HCT116 (cell line): Measurements from ENCODE around the gene IDUA. TPM values are rescaled to one million over a fixed set of nuclear protein-coding genes. Genes with fewer than 3 reads are reported as not detected.

Source experiments
- ATAC-seq: fragments of 200-7000 bp; cut with Tn5 transposase; 2 replicates; pipeline ENCODE4 v1.9.1; 2020; ENCODE audit warnings: mild to moderate bottlenecking, moderate library complexity
- BruUV-seq: library from RNA; stranded (reverse); fragments of 400-500 nt; replicated peaks from 2 replicates; lab custom pipeline; 2021; lab: Mats Ljungman, UMichigan
- CTCF ChIA-PET: fragments of 300-600 bp; sonication (Branson Sonifier 250); formaldehyde crosslinking; loops from one replicate; lab custom pipeline; 2021; ENCODE audit warnings: antibody characterized with exemption; lab: Charles Lee
- POLR2A ChIA-PET: fragments of 300-600, 350-600 bp; sonication (Branson Sonifier 250); formaldehyde crosslinking; loops from one replicate; lab custom pipeline; 2021; ENCODE audit warnings: antibody characterized with exemption; lab: Charles Lee
- RAD21 ChIA-PET, 2 experiments: fragments of 300-600 bp; sonication (Branson Sonifier 250); formaldehyde crosslinking; loops; one replicate each; lab custom pipeline; 2023; ENCODE audit warnings: low total read pairs in 2 of 2; ENCODE audit not compliant: uncharacterized antibody in 2 of 2, unreplicated experiment in 2 of 2, low non-redundant PET in 1 of 2; lab: Charles Lee
- DNase-seq: peaks from one replicate; pipeline ENCODE4 v3.0.0-alpha.2; 2010; ENCODE audit warnings: low read depth, low spot score
- H2AFZ ChIP-seq: fragments of 200-600 bp; shearing (Covaris generic), sonication (generic); 2 replicates; pipeline ENCODE4 v1.6.1; 2017; ENCODE audit warnings: low read depth, mixed run types, mixed read lengths, antibody characterized with exemption, low read length; ENCODE audit not compliant: poor library complexity, severe bottlenecking
- H3K27ac ChIP-seq: 2 replicates; pipeline ENCODE4 v1.5.1; 2012; ENCODE audit warnings: low read depth, low read length
- H3K27me3 ChIP-seq: fragments of 200-600 bp; sonication (generic); 2 replicates; pipeline ENCODE4 v1.6.1; 2016; ENCODE audit warnings: mixed run types, low read length, mixed read lengths; ENCODE audit not compliant: insufficient read depth
- H3K36me3 ChIP-seq, 2 experiments: fragments of 200-500 bp in 1 of 2; fragments of 200-600 bp in 1 of 2; sonication (Bioruptor generic) in 1 of 2; sonication (generic) in 1 of 2; 2 replicates each; pipeline versions ENCODE4 v1.5.1 to v1.6.1; 2014 to 2016; ENCODE audit warnings: low read length in 2 of 2, inconsistent platforms in 1 of 2, mixed read lengths in 1 of 2, mixed run types in 1 of 2; ENCODE audit not compliant: insufficient read depth in 2 of 2, control insufficient read depth in 1 of 2
- H3K4me1 ChIP-seq, 2 experiments: fragments of 200-600 bp in 1 of 2; sonication (generic) in 1 of 2; 2 replicates each; pipeline versions ENCODE4 v1.5.1 to v1.6.1; 2012 to 2017; ENCODE audit warnings: low read length in 2 of 2, inconsistent platforms in 1 of 2, mild to moderate bottlenecking in 1 of 2, mixed read lengths in 1 of 2, mixed run types in 1 of 2, moderate library complexity in 1 of 2; ENCODE audit not compliant: insufficient read depth in 2 of 2, control insufficient read depth in 1 of 2
- H3K4me2 ChIP-seq: fragments of 200-600 bp; sonication (generic); 2 replicates; pipeline ENCODE4 v1.6.1; 2017; ENCODE audit warnings: mixed run types, low read length, mixed read lengths
- H3K4me3 ChIP-seq, 2 experiments: fragments of 200-600 bp in 1 of 2; sonication (generic) in 1 of 2; replicated peaks in 1 of 2; 2 replicates each; pipeline ENCODE4 v1.5.1; 2011 to 2016; ENCODE audit warnings: low read length in 2 of 2, control low read depth in 1 of 2, low read depth in 1 of 2, mild to moderate bottlenecking in 1 of 2, mixed read lengths in 1 of 2, mixed run types in 1 of 2
- H3K79me2 ChIP-seq: fragments of 200-600 bp; sonication (generic); 2 replicates; pipeline ENCODE4 v1.6.1; 2017; ENCODE audit warnings: mild to moderate bottlenecking, mixed run types, low read length, moderate library complexity, mixed read lengths; ENCODE audit not compliant: insufficient read depth
- H3K9ac ChIP-seq: fragments of 200-600 bp; sonication (generic); 2 replicates; pipeline ENCODE4 v1.6.1; 2016; ENCODE audit warnings: low read length, mixed read lengths
- H3K9me2 ChIP-seq: fragments of 200-600 bp; sonication (generic), shearing (Covaris generic); 2 replicates; pipeline ENCODE4 v1.6.1; 2017; ENCODE audit warnings: mixed run types, mild to moderate bottlenecking, moderate library complexity; ENCODE audit not compliant: insufficient read depth
- H3K9me3 ChIP-seq, 2 experiments: fragments of 200-500 bp in 1 of 2; fragments of 200-600 bp in 1 of 2; sonication (Bioruptor generic) in 1 of 2; sonication (generic) in 1 of 2; 2 replicates each; pipeline ENCODE4 v1.6.1; 2014 to 2017; ENCODE audit warnings: low read length in 2 of 2, mixed read lengths in 2 of 2, inconsistent platforms in 1 of 2, low read depth in 1 of 2, mild to moderate bottlenecking in 1 of 2, mixed run types in 1 of 2, moderate library complexity in 1 of 2; ENCODE audit not compliant: control insufficient read depth in 1 of 2, insufficient read depth in 1 of 2
- H4K20me1 ChIP-seq: fragments of 200-600 bp; sonication (generic), shearing (Covaris generic); 2 replicates; pipeline ENCODE4 v1.6.1; 2017; ENCODE audit warnings: mixed run types, mild to moderate bottlenecking, moderate library complexity; ENCODE audit not compliant: insufficient read depth
- CBX3 ChIP-seq: IDR thresholded peaks from 2 replicates; pipeline ENCODE4 v1.6.1; 2012; ENCODE audit warnings: low read depth
- EGR1 ChIP-seq: IDR thresholded peaks from 2 replicates; pipeline ENCODE4 v1.6.1; 2012; ENCODE audit warnings: low read depth
- ELF1 ChIP-seq: IDR thresholded peaks from 2 replicates; pipeline ENCODE4 v1.6.1; 2012; ENCODE audit warnings: low read depth, borderline replicate concordance
- EZH2phosphoT487 ChIP-seq: fragments of 200-600 bp; IDR thresholded peaks from 2 replicates; pipeline ENCODE4 v1.6.1; 2018; ENCODE audit warnings: antibody characterized with exemption, borderline replicate concordance
- FOSL1 ChIP-seq: IDR thresholded peaks from 2 replicates; pipeline ENCODE4 v1.6.1; 2012; ENCODE audit warnings: low read depth
- POLR2A ChIP-seq: IDR thresholded peaks from 2 replicates; pipeline ENCODE4 v1.7.0; 2011; ENCODE audit warnings: borderline replicate concordance; ENCODE audit not compliant: insufficient read depth, insufficient read length; ENCODE audit errors: extremely low read depth
- POLR2AphosphoS5 ChIP-seq: IDR thresholded peaks from 2 replicates; pipeline ENCODE4 v1.6.1; 2011; ENCODE audit warnings: mild to moderate bottlenecking, low read depth, low read length, moderate library complexity
- SIN3A ChIP-seq: IDR thresholded peaks from 2 replicates; pipeline ENCODE4 v1.6.1; 2012; ENCODE audit warnings: low read depth
- SP1 ChIP-seq: IDR thresholded peaks from 2 replicates; pipeline ENCODE4 v1.6.1; 2012; ENCODE audit warnings: low read depth
- SRF ChIP-seq: IDR thresholded peaks from 2 replicates; pipeline ENCODE4 v1.6.1; 2012; ENCODE audit warnings: low read depth
- ZNF274 ChIP-seq: fragments of 200-500 bp; sonication (Bioruptor generic); IDR thresholded peaks from 2 replicates; pipeline ENCODE4 v1.6.1; 2014; ENCODE audit warnings: mild to moderate bottlenecking, low read depth, low read length, inconsistent platforms
- intact Hi-C: fragments of 100-400 bp; cut with micrococcal nuclease; formaldehyde crosslinking; loops from 2 replicates; pipeline ENCODE4 v1.10.0; 2022
- total RNA-seq: library from RNA; stranded (reverse); gene quantifications from one replicate; pipeline ENCODE4 v1.2.1, GENCODE V29; 2021; ENCODE audit not compliant: unreplicated experiment
- TF ChIP-seq, protein P1 (sequence below): IDR thresholded peaks from 2 replicates; pipeline ENCODE4 v1.6.1; 2012; ENCODE audit warnings: low read depth
- TF ChIP-seq, protein P2 (sequence below): IDR thresholded peaks from 2 replicates; pipeline ENCODE4 v1.6.1; 2012
- TF ChIP-seq, protein P3 (sequence below): IDR thresholded peaks from 2 replicates; pipeline ENCODE4 v1.6.1; 2011; ENCODE audit warnings: mild to moderate bottlenecking, low read length, moderate library complexity; ENCODE audit not compliant: insufficient replicate concordance; ENCODE audit errors: extremely low read depth

The IDUA gene
- total RNA-seq, 1 experiment from 2014 or later, result 28.2 TPM

DNA sequence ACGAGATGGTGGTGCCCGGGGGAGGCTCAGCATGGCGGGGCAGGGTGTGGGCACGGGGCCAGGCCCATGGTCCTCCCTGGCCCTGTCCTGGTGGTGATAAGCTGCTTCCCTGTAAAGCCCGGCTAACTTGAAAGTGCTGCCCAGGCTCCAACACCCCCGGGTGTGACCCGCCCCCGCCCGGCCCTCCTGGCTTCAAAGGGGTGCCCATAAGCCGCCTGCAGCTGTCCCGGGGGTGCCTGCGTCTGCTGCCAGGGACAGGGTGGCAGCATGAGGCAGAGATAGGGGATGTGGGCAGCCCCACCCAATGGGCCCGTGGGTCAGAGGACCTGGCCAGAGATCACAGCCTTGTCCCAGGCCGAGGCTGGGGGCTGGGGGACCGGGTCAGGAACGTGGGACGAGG is 42.7 kb downstream of the IDUA start (continued):
- no peak for TF ChIP-seq EGR1
- TF ChIP-seq EZH2phosphoT487, result no peak

DNA sequence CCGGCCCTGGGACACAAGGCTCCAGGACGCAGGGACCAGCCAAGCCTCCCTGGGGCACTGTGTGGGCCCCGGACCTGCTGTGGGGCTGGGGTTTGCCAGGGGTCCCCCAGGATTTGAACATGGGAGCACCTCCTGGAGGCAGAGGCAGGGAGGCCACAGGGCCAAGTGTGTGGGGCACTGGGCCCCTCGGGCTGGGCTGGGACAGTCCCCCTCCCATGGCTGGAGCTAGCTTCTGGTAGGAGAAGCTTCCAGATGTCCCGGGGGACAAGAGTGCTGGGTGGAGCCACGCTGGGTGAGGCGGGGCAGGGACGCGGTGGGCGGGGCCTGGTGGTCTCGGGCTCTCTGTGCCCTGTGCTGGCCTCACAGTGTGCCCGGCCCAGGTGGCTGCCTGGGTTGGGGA is 43.2 kb downstream of the IDUA start:
- Histone ChIP-seq H3K27ac (no peak overlapping the region), H3K79me2 (no peaks in the 10 kb centered on the region), H3K9ac (no peak overlapping the region), H4K20me1 (no peaks in the 10 kb centered on the region), H3K9me2 (no peaks in the 10 kb centered on the region), H3K36me3 (peaks cover 7 to 11% of the 10 kb centered on the region in 2 experiments; a peak in 3 of 4 replicates), H3K27me3 (no peaks in the 10 kb centered on the region), H3K4me3 (no peak overlapping the region), H3K4me2 (no peak overlapping the region), H2AFZ (no peak overlapping the region), H3K4me1 (peaks cover 14 to 34% of the 10 kb centered on the region in 2 experiments; a peak in 3 of 4 replicates), H3K9me3 (no peaks in the 10 kb centered on the region)
- ChIA-PET RAD21 (no interaction called here), CTCF (no interaction called here), POLR2A (no interaction called here)
- BruUV-seq, result no TSS peak
- 0 out of 2 replicates have a peak, but pooled peaks have one; percentile 21 for ATAC-seq
- DNase-seq, result no peak
- intact Hi-C loops, result no loop called here
- TF ChIP-seq EZH2phosphoT487, result no peak
- TF ChIP-seq, all 23 proteins: peak for 0

DNA sequence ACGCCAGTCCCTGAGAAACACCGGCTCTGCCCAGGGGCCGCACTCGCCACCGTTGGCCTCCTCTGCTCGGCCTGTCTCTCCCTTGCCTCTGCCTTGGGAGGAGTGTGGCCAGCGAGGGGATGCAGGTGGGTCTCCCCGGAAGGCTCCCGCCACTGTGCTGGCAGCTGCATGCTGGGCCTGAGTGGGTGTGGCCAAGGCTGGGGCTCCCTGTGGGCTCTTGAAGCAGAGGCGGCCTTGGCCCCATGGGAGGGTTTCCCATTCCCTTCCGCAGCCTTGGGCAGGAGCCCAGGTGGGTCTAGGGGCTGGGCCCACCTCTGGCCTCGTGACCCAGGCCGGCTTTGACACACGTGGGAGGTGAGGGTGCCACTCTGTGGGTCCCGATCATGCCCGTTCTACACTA is 43.7 kb downstream of the IDUA start:
- Histone ChIP-seq H3K36me3 (peaks cover 2 to 5% of the 10 kb centered on the region in 2 experiments; a peak in 2 of 4 replicates), H3K4me2 (no peak overlapping the region), H3K27me3 (no peaks in the 10 kb centered on the region), H3K9me3 (no peaks in the 10 kb centered on the region), H3K4me3 (no peak overlapping the region), H2AFZ (no peak overlapping the region), H3K9me2 (no peaks in the 10 kb centered on the region), H3K79me2 (no peaks in the 10 kb centered on the region), H3K27ac (no peak overlapping the region), H4K20me1 (no peaks in the 10 kb centered on the region), H3K4me1 (peaks cover 14 to 34% of the 10 kb centered on the region in 2 experiments; a peak in 3 of 4 replicates), H3K9ac (no peak overlapping the region)
- ChIA-PET CTCF (no interaction called here), POLR2A (no interaction called here), RAD21 (no interaction called here)
- DNase-seq, result no peak
- BruUV-seq, result no TSS peak
- intact Hi-C loops, result no loop called here
- no peak for ATAC-seq
- TF ChIP-seq POLR2AphosphoS5 (no peak), SIN3A (no peak), POLR2A (no peak), CBX3 (no peak), ELF1 (no peak), FOSL1 (no peak), SP1 (no peak), ZNF274 (no peak), SRF (no peak), EZH2phosphoT487 (no peak)
- TF ChIP-seq, protein P1, sequence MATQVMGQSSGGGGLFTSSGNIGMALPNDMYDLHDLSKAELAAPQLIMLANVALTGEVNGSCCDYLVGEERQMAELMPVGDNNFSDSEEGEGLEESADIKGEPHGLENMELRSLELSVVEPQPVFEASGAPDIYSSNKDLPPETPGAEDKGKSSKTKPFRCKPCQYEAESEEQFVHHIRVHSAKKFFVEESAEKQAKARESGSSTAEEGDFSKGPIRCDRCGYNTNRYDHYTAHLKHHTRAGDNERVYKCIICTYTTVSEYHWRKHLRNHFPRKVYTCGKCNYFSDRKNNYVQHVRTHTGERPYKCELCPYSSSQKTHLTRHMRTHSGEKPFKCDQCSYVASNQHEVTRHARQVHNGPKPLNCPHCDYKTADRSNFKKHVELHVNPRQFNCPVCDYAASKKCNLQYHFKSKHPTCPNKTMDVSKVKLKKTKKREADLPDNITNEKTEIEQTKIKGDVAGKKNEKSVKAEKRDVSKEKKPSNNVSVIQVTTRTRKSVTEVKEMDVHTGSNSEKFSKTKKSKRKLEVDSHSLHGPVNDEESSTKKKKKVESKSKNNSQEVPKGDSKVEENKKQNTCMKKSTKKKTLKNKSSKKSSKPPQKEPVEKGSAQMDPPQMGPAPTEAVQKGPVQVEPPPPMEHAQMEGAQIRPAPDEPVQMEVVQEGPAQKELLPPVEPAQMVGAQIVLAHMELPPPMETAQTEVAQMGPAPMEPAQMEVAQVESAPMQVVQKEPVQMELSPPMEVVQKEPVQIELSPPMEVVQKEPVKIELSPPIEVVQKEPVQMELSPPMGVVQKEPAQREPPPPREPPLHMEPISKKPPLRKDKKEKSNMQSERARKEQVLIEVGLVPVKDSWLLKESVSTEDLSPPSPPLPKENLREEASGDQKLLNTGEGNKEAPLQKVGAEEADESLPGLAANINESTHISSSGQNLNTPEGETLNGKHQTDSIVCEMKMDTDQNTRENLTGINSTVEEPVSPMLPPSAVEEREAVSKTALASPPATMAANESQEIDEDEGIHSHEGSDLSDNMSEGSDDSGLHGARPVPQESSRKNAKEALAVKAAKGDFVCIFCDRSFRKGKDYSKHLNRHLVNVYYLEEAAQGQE, result no peak
- TF ChIP-seq, protein P2, sequence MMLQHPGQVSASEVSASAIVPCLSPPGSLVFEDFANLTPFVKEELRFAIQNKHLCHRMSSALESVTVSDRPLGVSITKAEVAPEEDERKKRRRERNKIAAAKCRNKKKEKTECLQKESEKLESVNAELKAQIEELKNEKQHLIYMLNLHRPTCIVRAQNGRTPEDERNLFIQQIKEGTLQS, result no peak
- TF ChIP-seq, protein P3, sequence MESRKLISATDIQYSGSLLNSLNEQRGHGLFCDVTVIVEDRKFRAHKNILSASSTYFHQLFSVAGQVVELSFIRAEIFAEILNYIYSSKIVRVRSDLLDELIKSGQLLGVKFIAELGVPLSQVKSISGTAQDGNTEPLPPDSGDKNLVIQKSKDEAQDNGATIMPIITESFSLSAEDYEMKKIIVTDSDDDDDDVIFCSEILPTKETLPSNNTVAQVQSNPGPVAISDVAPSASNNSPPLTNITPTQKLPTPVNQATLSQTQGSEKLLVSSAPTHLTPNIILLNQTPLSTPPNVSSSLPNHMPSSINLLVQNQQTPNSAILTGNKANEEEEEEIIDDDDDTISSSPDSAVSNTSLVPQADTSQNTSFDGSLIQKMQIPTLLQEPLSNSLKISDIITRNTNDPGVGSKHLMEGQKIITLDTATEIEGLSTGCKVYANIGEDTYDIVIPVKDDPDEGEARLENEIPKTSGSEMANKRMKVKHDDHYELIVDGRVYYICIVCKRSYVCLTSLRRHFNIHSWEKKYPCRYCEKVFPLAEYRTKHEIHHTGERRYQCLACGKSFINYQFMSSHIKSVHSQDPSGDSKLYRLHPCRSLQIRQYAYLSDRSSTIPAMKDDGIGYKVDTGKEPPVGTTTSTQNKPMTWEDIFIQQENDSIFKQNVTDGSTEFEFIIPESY, result no peak
